ENCODE results near the gene CCDC12. TPM values are rescaled to one million over a fixed set of nuclear protein-coding genes. Genes with fewer than 3 reads are reported as not detected.

The CCDC12 gene
- total RNA-seq, 4 donors from 2014 or later, result 64.6 to 101 (median 82.5) TPM

DNA sequence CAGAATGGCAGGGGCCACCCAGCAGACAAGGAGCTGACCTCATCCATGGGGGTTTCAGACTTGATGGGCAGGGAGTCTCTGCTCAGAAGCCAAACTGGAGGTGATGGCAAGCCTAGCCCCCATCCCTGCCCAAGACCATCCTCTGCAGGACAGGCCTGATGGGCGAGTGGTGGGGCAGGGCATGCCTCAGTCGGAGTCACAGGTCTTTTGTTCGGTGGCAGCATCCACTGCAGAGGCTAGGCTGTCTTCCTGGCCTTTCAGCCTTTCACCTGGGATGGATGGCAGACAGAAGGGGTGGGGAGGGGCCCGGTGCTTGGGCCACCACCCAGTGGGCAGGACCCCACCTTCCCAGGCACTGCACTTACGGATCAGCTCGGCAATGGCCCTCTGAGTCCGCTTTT is 54.7 kb downstream of the CCDC12 start:
- WGBS, 2 donors, result 85 to 95% methylated on average over 4 to 7 of the region's 7 CpGs
- TF ChIP-seq, protein P1, sequence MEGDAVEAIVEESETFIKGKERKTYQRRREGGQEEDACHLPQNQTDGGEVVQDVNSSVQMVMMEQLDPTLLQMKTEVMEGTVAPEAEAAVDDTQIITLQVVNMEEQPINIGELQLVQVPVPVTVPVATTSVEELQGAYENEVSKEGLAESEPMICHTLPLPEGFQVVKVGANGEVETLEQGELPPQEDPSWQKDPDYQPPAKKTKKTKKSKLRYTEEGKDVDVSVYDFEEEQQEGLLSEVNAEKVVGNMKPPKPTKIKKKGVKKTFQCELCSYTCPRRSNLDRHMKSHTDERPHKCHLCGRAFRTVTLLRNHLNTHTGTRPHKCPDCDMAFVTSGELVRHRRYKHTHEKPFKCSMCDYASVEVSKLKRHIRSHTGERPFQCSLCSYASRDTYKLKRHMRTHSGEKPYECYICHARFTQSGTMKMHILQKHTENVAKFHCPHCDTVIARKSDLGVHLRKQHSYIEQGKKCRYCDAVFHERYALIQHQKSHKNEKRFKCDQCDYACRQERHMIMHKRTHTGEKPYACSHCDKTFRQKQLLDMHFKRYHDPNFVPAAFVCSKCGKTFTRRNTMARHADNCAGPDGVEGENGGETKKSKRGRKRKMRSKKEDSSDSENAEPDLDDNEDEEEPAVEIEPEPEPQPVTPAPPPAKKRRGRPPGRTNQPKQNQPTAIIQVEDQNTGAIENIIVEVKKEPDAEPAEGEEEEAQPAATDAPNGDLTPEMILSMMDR (IDR thresholded peaks at IDR 0.05), result no peak
- no peak for TF ChIP-seq POLR2A (IDR thresholded peaks at IDR 0.05)
- DNase-seq (ENCODE audit: low spot score in 2 of 2), result no peak
- H3K4me3 ChIP-seq (ENCODE audit: low read depth, poor library complexity, severe bottlenecking), result no peak overlapping the region
- intact Hi-C loops (cut with DNase I; ENCODE audit: low total_unique reads), result no loop called here

DNA sequence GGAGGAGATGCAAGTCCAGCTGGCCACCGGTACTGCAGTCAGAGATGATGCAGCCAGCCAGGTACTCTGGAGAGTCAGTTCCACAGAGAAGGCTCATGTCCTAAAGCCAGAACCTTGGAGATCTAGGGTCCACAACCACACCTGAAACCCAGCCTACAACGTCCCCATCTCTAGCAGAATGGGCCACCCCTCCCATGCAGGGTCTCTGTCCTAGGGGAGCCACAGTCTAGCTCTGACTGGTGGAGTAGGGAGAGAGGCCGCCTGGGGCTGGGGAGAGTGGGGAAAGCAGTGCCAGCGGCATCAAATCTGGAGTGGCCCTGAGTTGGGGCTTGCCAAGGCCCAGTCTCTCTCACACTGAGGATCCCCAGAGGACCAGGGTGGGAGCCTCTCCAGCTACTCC is 55.5 kb downstream of the CCDC12 start:
- no peak overlapping the region for H3K4me3 ChIP-seq (ENCODE audit: low read depth, poor library complexity, severe bottlenecking)
- TF ChIP-seq POLR2A (IDR thresholded peaks at IDR 0.05), result no peak
- TF ChIP-seq, protein P1 (IDR thresholded peaks at IDR 0.05), result no peak
- intact Hi-C loops (cut with DNase I; ENCODE audit: low total_unique reads), result no loop called here
- DNase-seq (ENCODE audit: low spot score in 2 of 2), result no peak
- WGBS, 2 donors, result 92 to 94% methylated on average over 2 to 4 of the region's 4 CpGs

DNA sequence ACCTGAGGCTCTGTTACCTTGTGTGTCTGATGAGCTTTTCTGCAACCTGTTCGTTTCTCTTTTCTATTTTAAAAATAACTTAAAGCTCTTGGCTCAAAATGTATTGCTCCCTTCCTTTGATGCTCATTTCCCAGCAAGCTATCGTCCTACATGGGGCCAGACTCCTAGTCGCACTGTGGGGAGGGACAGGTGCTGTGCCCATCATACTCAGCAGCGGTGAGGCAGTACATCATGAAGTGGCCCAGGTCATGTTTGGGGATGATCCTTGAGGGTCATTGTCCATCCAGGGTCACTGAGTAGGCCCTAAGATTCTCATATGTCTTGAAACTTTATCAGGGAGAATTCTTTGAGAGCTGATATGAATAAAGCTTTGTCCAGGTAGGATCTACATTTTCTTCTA is 57.9 kb downstream of the CCDC12 start:
- TF ChIP-seq, protein P1 (IDR thresholded peaks at IDR 0.05), result no peak
- TF ChIP-seq POLR2A (IDR thresholded peaks at IDR 0.05), result no peak
- intact Hi-C loops (cut with DNase I; ENCODE audit: low total_unique reads), result no loop called here
- no peak overlapping the region for H3K4me3 ChIP-seq (ENCODE audit: low read depth, poor library complexity, severe bottlenecking)
- 96 to 98% methylated on average over 4 of the region's 4 CpGs for WGBS, 2 donors
- DNase-seq (ENCODE audit: low spot score in 2 of 2), result no peak

DNA sequence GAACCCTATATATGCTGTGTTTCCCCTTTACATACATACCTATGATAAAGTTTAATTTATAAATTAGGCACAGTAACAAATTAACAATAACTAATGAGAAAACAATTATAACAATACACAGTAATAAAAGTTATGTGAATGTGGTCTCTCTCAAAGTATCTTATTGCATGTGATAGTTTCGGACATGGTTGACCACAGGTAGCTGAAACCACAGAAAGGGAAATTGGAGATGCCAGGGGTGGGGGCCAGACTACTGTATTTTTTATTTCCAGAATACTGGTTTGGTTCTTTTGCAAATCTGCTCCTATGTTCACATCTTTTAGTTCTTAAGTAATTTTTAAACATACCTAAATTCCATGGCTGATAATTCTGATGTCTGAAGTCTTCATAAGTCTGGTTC is 58.3 kb downstream of the CCDC12 start:
- WGBS, 2 donors, result 88 to 89% methylated on average over 1 of the region's 1 CpG
- TF ChIP-seq, protein P1 (IDR thresholded peaks at IDR 0.05), result no peak
- no peak for TF ChIP-seq POLR2A (IDR thresholded peaks at IDR 0.05)
- intact Hi-C loops (cut with DNase I; ENCODE audit: low total_unique reads), result no loop called here
- no peak for DNase-seq (ENCODE audit: low spot score in 2 of 2)
- no peak overlapping the region for H3K4me3 ChIP-seq (ENCODE audit: low read depth, poor library complexity, severe bottlenecking)

DNA sequence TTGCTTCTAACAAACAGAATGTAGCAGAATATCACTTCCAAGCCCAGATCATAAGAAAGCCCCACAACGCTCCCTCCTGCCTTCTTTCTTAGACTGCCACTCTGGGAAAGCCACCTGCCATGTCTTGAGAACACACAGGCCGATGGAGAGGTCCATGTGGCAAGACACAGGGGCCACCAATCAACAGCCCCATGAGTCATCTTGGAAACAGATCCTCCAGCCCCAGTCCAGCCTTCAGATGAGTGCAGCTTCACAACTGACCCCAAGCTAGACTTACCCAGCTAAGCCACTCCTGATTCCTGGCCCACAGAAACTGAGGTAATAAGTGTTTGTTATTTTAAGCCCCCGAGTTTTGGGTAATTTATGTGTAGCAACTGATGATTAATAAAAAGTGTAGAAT is 59.3 kb downstream of the CCDC12 start:
- H3K4me3 ChIP-seq (ENCODE audit: low read depth, poor library complexity, severe bottlenecking), result no peak overlapping the region
- intact Hi-C loops (cut with DNase I; ENCODE audit: low total_unique reads), result no loop called here
- DNase-seq (ENCODE audit: low spot score in 2 of 2), result no peak
- TF ChIP-seq, protein P1 (IDR thresholded peaks at IDR 0.05), result no peak
- TF ChIP-seq POLR2A (IDR thresholded peaks at IDR 0.05), result no peak
- 96 to 97% methylated on average over 3 of the region's 3 CpGs for WGBS, 2 donors

DNA sequence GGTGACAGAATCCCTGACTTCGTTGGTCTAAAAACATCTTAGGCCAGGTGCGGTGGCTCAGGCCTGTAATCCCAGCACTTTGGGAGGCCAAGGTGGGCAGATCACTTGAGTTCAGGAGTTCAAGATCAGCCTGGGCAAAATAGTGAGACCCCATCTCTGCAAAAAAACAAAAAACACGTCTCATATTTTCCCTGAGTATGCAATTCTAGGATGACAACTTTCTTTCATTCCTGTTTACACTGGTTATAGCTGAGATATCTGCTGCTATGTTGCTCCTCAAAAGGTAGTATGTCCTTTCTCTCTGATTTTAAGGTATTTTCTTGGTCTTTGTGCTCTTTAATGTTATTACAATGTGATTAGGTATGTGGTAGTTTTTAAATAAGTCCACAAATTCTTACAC is 59.7 kb downstream of the CCDC12 start:
- intact Hi-C loops (cut with DNase I; ENCODE audit: low total_unique reads), result no loop called here
- no peak overlapping the region for H3K4me3 ChIP-seq (ENCODE audit: low read depth, poor library complexity, severe bottlenecking)
- DNase-seq (ENCODE audit: low spot score in 2 of 2), result no peak
- TF ChIP-seq, protein P1 (IDR thresholded peaks at IDR 0.05), result no peak
- TF ChIP-seq POLR2A (IDR thresholded peaks at IDR 0.05), result no peak
- WGBS, 2 donors, result 91 to 92% methylated on average over 3 of the region's 3 CpGs

Measured in lower leg skin (tissue), 4 donors.